ENCODE measurements around the gene KCNRG.

The KCNRG gene

DNA sequence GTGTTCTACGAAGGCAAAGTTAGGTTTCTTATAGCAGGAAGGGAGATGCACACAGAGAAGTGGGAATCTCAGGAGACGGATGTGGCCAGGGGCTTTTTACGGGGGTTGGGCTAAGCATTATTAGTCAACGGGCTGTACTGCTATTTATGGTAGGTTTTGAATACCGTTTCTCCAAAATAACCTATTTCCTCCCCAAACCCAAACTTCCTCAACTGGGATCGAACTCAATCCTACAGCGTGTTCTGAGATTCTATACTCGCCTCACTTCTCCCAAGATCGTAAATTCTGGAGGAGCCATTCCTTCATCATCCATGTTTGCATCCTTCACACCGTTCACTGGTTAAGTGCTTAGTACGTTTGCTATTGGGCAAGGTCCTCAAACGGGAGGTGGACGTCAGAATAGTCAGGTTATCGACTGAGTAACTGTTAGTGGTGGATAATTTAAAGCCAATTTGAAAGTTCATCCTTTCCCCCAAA, 19.6 kb upstream of the KCNRG start:
- H3K4me3 ChIP-seq (ENCODE audit: low read depth, low read length) = peak overlapping the region; percentile 62
- H3K36me3 ChIP-seq (ENCODE audit: control insufficient read depth, insufficient read depth, low read length) = no peaks in the 10 kb centered on the region
- H3K9ac ChIP-seq (ENCODE audit: low read depth, low read length) = no peak overlapping the region

DNA sequence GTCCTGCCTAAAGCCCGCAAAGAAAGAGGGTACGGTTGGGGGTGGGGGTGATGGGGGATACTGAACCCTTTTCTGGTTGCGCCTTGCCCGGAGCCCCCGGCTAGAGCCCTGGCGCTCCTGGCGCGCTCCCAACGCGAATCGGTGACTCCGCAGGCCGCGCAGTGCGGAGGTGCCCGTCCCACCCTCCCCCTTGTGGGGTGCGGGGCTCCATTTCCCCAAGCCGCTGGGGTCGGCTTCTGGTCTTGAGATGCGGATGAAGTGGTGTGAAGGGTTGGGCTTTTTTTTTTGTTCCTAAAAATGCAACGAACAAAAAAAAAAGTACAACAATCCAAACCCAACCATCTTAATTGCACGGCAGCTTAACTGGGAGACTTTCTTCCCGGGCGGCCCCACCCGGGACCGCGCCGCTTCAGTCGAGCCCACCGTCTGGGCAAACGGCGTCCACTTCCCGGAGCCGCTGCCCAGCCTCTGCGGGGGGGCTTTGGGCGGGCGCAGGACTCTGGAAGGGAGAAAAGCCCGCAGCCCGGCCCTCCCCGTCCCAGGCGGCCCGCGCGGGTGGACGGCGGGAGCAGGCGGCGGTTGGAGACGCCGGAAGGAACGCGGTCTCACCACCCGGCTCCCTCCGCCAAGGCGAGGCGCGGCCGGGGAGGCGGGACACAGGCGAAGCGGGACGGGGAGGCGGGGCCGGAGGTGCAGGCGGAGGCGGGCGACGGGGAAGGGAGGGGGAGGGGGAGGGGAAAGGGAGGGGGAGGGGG, 18.9 kb upstream of the KCNRG start:
- no peaks in the 10 kb centered on the region for H3K36me3 ChIP-seq (ENCODE audit: control insufficient read depth, insufficient read depth, low read length)
- H3K9ac ChIP-seq (ENCODE audit: low read depth, low read length) = no peak overlapping the region
- peaks cover 5% of the 10 kb centered on the region for H3K27me3 ChIP-seq (ENCODE audit: control insufficient read depth, insufficient read depth, low read length)
- H3K4me3 ChIP-seq (ENCODE audit: low read depth, low read length) = peak overlapping the region; percentile 62
- H3K9me3 ChIP-seq (ENCODE audit: control insufficient read depth, insufficient read depth, low read length) = no peaks in the 10 kb centered on the region
- H3K4me1 ChIP-seq (ENCODE audit: control insufficient read depth, insufficient read depth, low read length) = peaks cover 8% of the 10 kb centered on the region

More for the DNA sequence above, 19.6 kb upstream of the KCNRG start:
- Histone ChIP-seq H3K9me3 (ENCODE audit: control insufficient read depth, insufficient read depth, low read length) (no peaks in the 10 kb centered on the region), H3K4me1 (ENCODE audit: control insufficient read depth, insufficient read depth, low read length) (peaks cover 8% of the 10 kb centered on the region), H3K27me3 (ENCODE audit: control insufficient read depth, insufficient read depth, low read length) (peaks cover 5% of the 10 kb centered on the region)

DNA sequence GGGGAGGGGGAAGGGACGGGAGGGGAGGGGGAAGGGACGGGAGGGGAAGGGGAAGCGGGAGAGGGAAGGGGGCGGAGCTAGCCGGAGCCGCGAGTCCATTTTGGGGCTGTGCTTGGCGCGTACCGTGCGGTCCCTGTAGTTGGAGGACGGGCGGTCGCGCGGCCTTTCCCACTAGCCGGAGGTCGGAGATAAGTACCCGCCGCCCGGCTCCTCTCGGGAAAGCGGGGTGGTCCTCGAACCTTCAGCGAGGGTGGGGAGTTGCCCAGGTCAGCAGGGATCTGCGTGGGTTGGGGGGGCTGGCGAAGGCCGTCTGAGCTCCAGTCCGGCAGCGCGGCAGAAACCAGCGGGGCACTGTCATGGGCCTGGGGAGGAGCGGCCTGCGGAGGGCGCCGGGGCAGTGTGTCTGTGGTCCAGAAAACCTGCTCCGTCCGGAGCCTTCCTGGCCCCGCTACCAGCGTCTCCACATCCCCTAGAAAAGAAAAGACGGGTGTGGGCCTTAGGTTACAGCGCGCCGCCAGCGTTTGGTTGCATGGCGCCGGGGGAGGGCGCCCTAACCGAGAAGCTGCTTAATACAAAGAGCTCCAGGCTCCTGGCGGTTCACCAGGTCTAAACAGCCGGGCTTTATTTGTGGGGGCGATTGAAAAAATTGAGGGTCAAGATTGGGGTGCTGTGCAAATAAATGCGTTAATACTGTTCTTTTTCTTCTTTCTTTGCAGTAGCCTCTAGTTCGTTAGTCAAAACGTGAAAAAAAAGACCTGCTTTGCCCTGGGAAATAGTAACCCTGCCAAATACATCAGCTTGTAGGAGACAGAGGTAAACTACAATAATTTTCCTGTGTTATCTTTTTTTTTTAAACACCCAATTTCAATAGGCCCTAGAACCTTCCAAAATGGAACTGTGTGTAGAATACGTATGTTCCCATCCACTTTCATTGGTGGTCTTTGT, 18.0 kb upstream of the KCNRG start, which contains the start of gene TRIM13:
TRIM13 (plus strand) TSS at position 92 of the 945 bp plus-strand sequence. CDS start 14,899 bp downstream, outside the sequence.
- Histone ChIP-seq H3K36me3 (ENCODE audit: control insufficient read depth, insufficient read depth, low read length) (no peaks in the 10 kb centered on the region), H3K4me1 (ENCODE audit: control insufficient read depth, insufficient read depth, low read length) (peaks cover 8% of the 10 kb centered on the region)

DNA sequence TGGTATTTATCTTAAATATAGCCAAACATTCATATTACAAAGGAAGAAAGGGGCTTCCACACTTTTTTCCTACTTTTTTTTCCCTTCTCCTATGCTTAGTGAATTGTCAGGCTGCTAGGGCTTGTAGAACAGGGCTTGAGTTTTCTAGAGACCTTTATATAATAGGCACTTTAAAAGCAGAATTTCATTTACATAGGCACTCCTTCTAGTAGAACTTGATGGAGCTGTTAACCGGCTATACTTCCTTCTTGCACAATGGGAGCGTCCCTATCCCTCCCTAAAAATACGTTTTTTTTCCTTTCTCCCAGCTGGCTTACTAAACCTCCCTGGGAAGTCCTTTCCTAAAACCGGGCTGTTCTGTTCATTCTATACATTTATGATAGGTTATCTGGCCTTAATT, 17.3 kb upstream of the KCNRG start:
- no peaks in the 10 kb centered on the region for H3K9me3 ChIP-seq (ENCODE audit: control insufficient read depth, insufficient read depth, low read length)
- H3K36me3 ChIP-seq (ENCODE audit: control insufficient read depth, insufficient read depth, low read length) = no peaks in the 10 kb centered on the region
- peaks cover 5% of the 10 kb centered on the region for H3K27me3 ChIP-seq (ENCODE audit: control insufficient read depth, insufficient read depth, low read length)
- H3K4me3 ChIP-seq (ENCODE audit: low read depth, low read length) = peak overlapping the region; percentile 66
- H3K4me1 ChIP-seq (ENCODE audit: control insufficient read depth, insufficient read depth, low read length) = peaks cover 8% of the 10 kb centered on the region
- H3K9ac ChIP-seq (ENCODE audit: low read depth, low read length) = no peak overlapping the region

More for the DNA sequence above, 18.0 kb upstream of the KCNRG start, which contains the start of gene TRIM13:
- Histone ChIP-seq H3K9ac (ENCODE audit: low read depth, low read length) (peak within 1 kb of the TSS; percentile 91), H3K4me3 (ENCODE audit: low read depth, low read length) (peak within 1 kb of the TSS; percentile 66), H3K27me3 (ENCODE audit: control insufficient read depth, insufficient read depth, low read length) (peaks cover 5% of the 10 kb centered on the region), H3K9me3 (ENCODE audit: control insufficient read depth, insufficient read depth, low read length) (no peaks in the 10 kb centered on the region)

DNA sequence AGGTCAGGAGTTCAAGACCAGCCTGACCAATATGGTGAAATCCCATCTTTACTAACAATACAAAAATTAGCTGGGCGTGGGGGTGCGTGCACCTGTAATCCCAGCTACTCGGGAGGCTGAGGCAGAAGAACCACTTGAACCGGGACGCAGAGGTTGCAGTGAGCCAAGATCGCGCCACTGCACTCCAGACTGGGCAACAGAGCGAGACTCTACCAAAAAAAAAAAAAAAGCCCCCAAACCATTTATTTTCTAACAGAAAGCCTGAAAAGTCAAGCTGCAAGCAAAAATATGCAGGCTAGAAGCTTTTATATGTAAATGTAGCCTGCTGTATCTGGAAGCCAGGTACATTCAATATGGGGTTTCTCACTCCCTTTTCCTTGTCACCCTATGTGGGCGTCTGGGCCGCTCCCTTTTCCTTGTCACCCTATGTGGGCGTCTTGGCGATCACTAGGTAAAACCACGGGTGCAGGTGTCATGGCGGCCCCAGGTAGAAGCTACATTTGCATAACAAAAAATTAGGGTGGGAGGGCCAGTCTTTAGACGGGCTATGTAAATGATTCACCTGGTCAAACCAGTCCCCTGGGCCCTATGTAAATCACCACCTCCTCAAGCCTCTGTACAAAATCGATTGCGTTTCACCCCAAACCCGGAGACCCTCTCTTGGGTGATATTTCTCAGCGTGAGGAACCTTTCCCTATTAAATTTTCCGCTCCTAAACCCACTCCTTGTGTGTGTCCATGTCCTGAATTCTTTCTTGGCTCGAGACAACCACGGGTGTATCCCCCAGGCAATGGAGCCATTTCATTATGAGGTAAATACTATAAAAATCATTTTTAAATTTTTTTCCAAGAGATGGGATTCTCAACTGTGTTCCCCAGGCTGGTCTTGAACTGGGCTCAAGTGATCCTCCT, 16.3 kb upstream of the KCNRG start:
- Histone ChIP-seq H3K4me3 (ENCODE audit: low read depth, low read length) (peak overlapping the region; percentile 46), H3K4me1 (ENCODE audit: control insufficient read depth, insufficient read depth, low read length) (peaks cover 8% of the 10 kb centered on the region), H3K36me3 (ENCODE audit: control insufficient read depth, insufficient read depth, low read length) (no peaks in the 10 kb centered on the region), H3K9ac (ENCODE audit: low read depth, low read length) (peak overlapping the region; percentile 66), H3K27me3 (ENCODE audit: control insufficient read depth, insufficient read depth, low read length) (peaks cover 5% of the 10 kb centered on the region), H3K9me3 (ENCODE audit: control insufficient read depth, insufficient read depth, low read length) (no peaks in the 10 kb centered on the region)

DNA sequence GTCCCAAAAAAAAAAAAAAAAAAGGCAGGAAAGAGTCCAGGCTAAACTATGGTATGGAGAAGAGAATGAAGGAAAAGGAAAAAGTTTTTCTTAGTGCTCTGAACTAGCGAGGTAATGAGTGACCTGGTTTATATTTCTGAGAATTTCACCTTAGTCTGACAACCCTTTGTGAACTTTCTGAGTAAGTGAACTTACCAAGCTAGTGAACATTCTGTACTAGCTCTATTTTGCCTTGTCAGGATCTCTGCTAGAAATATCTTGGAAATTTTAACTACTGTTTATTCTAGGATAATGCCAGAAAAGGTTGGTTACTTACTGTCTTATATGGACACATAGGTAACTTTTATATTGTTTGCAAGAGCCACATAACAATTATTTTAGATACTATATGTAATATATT, 14.0 kb upstream of the KCNRG start:
- Histone ChIP-seq H3K36me3 (ENCODE audit: control insufficient read depth, insufficient read depth, low read length) (peaks cover 5% of the 10 kb centered on the region), H3K4me1 (ENCODE audit: control insufficient read depth, insufficient read depth, low read length) (peaks cover 8% of the 10 kb centered on the region), H3K9me3 (ENCODE audit: control insufficient read depth, insufficient read depth, low read length) (no peaks in the 10 kb centered on the region), H3K27me3 (ENCODE audit: control insufficient read depth, insufficient read depth, low read length) (no peaks in the 10 kb centered on the region), H3K4me3 (ENCODE audit: low read depth, low read length) (no peak overlapping the region), H3K9ac (ENCODE audit: low read depth, low read length) (no peak overlapping the region)

DNA sequence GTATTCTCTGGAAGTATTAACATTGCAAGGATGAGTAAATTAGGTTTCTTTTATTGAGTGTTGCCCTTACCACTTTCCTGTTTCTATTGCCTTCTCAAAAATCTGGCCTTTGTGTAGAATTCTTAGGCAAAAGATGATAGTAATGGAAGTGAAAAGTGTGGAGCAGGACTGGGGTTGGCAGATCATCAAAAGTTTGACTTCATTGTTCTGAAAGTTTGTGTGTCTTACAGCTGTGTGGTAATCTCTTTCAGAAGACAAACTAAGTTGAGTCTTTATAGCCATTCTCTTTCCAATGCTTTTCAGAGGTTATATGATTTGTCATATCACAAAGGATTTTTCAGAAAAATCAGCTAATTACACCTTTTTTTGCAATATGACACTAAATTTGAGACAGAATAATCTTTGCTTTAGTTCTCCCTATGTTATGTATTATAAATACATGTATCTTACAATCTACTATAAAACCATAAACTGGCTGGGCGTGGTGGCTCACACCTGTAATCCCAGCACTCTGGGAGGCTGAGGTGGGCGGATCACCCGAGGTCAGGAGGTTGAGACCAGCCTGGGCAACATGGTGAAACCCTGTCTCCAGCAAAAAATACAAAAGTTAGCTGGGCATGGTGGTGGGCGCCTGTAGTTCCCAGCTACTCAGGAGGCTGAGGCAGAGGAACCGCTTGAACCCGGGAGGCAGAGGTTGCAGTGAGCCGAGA, 8.7 kb upstream of the KCNRG start:
- Histone ChIP-seq H3K9ac (ENCODE audit: low read depth, low read length) (no peak overlapping the region), H3K4me3 (ENCODE audit: low read depth, low read length) (no peak overlapping the region), H3K36me3 (ENCODE audit: control insufficient read depth, insufficient read depth, low read length) (peaks cover 5% of the 10 kb centered on the region), H3K9me3 (ENCODE audit: control insufficient read depth, insufficient read depth, low read length) (no peaks in the 10 kb centered on the region), H3K4me1 (ENCODE audit: control insufficient read depth, insufficient read depth, low read length) (no peaks in the 10 kb centered on the region), H3K27me3 (ENCODE audit: control insufficient read depth, insufficient read depth, low read length) (no peaks in the 10 kb centered on the region)

DNA sequence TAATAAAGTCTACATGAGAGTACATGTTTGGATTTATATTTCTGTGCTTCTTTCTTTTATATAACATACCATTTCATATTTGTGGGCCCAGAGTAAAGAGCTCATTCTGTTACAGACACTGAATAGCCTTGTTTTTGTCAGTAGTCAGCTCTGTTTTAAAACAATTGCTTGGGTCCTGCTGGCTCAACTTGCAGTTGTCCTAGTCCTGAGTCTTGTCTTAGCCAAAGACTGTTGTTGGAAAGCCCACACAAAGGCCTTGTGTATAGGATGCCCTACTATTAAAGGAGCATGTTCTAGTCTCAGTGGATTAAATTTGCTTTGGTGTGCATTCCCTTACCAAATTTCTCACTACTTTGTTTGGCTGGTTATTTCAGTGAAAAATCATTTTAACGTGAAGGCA, 3.8 kb upstream of the KCNRG start:
- Histone ChIP-seq H3K4me3 (ENCODE audit: low read depth, low read length) (no peak overlapping the region), H3K36me3 (ENCODE audit: control insufficient read depth, insufficient read depth, low read length) (no peaks in the 10 kb centered on the region), H3K9ac (ENCODE audit: low read depth, low read length) (no peak overlapping the region), H3K9me3 (ENCODE audit: control insufficient read depth, insufficient read depth, low read length) (no peaks in the 10 kb centered on the region), H3K4me1 (ENCODE audit: control insufficient read depth, insufficient read depth, low read length) (peaks cover 11% of the 10 kb centered on the region), H3K27me3 (ENCODE audit: control insufficient read depth, insufficient read depth, low read length) (no peaks in the 10 kb centered on the region)

DNA sequence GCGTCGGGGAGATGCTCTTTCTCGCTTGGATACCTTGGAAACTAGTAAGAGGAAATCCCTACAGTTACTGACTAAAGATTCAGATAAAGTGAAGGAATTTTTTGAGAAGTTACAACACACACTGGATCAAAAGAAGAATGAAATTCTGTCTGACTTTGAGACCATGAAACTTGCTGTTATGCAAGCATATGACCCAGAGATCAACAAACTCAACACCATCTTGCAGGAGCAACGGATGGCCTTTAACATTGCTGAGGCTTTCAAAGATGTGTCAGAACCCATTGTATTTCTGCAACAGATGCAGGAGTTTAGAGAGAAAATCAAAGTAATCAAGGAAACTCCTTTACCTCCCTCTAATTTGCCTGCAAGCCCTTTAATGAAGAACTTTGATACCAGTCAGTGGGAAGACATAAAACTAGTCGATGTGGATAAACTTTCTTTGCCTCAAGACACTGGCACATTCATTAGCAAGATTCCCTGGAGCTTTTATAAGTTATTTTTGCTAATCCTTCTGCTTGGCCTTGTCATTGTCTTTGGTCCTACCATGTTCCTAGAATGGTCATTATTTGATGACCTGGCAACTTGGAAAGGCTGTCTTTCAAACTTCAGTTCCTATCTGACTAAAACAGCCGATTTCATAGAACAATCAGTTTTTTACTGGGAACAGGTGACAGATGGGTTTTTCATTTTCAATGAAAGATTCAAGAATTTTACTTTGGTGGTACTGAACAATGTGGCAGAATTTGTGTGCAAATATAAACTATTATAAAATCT, 2.7 kb upstream of the KCNRG start:
- no peaks in the 10 kb centered on the region for H3K9me3 ChIP-seq (ENCODE audit: control insufficient read depth, insufficient read depth, low read length)
- no peak overlapping the region for H3K9ac ChIP-seq (ENCODE audit: low read depth, low read length)
- H3K36me3 ChIP-seq (ENCODE audit: control insufficient read depth, insufficient read depth, low read length) = no peaks in the 10 kb centered on the region
- peaks cover 11% of the 10 kb centered on the region for H3K4me1 ChIP-seq (ENCODE audit: control insufficient read depth, insufficient read depth, low read length)
- no peak overlapping the region for H3K4me3 ChIP-seq (ENCODE audit: low read depth, low read length)
- H3K27me3 ChIP-seq (ENCODE audit: control insufficient read depth, insufficient read depth, low read length) = no peaks in the 10 kb centered on the region

DNA sequence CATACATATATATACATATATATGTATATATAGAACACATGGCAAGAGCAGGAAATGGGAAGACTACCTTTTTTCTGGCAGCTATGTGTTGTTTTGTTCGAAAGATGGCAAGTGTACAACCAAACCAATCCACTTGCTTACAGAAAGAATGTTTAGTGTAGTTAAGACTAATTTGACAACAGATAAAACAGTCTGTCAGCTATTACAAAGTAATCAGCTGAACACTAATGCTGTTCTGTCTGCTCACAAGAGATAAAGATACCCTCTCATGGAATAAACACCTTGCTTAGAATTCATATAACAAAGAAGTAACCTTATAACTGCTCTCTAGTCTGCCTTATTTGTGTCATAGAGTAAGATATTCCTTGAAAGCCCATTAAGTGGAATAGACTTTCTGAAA, 858 bp upstream of the KCNRG start:
- H3K4me1 ChIP-seq (ENCODE audit: control insufficient read depth, insufficient read depth, low read length) = peaks cover 11% of the 10 kb centered on the region
- H3K4me3 ChIP-seq (ENCODE audit: low read depth, low read length) = no peak overlapping the region
- H3K9me3 ChIP-seq (ENCODE audit: control insufficient read depth, insufficient read depth, low read length) = no peaks in the 10 kb centered on the region
- H3K36me3 ChIP-seq (ENCODE audit: control insufficient read depth, insufficient read depth, low read length) = no peaks in the 10 kb centered on the region
- no peak overlapping the region for H3K9ac ChIP-seq (ENCODE audit: low read depth, low read length)
- H3K27me3 ChIP-seq (ENCODE audit: control insufficient read depth, insufficient read depth, low read length) = no peaks in the 10 kb centered on the region

All from iPS-15b (cell line).